Fibroblast of skin of scalp (primary cell): Measurements from ENCODE around the gene DYTN. TPM values are rescaled to one million over a fixed set of nuclear protein-coding genes. Genes with fewer than 3 reads are reported as not detected.
A peak's percentile ranks its signal among the peaks of the same experiment; 100 is the strongest.
"Not testable (repeated sequence)": the region's sequence is repeated elsewhere in the genome, so short reads cannot be mapped to it uniquely, and the experiment has no call there.

Source experiments
- DNase-seq: peaks from one replicate; pipeline ENCODE4 v3.0.0-alpha.2; 2013
- polyA plus RNA-seq, 2 experiments: library from polyadenylated mRNA; unstranded; fragments of 120-200 nt; gene quantifications; one replicate each; pipeline ENCODE4 v1.2.1, GENCODE V29; 2013; ENCODE audit not compliant: insufficient read length in 2 of 2

DYTN gene
- not detected for polyA plus RNA-seq (2013, experiment 1 of 2; ENCODE audit: insufficient read length)
- not detected for polyA plus RNA-seq (2013, experiment 2 of 2; ENCODE audit: insufficient read length)

- no peak for DNase-seq
Observed at GRCh38 chr2:206718296-206718695, at the start of gene DYTN. DYTN (minus strand) TSS chr2:206718396; CDS start chr2:206718279, 117 bp downstream.

DNA sequence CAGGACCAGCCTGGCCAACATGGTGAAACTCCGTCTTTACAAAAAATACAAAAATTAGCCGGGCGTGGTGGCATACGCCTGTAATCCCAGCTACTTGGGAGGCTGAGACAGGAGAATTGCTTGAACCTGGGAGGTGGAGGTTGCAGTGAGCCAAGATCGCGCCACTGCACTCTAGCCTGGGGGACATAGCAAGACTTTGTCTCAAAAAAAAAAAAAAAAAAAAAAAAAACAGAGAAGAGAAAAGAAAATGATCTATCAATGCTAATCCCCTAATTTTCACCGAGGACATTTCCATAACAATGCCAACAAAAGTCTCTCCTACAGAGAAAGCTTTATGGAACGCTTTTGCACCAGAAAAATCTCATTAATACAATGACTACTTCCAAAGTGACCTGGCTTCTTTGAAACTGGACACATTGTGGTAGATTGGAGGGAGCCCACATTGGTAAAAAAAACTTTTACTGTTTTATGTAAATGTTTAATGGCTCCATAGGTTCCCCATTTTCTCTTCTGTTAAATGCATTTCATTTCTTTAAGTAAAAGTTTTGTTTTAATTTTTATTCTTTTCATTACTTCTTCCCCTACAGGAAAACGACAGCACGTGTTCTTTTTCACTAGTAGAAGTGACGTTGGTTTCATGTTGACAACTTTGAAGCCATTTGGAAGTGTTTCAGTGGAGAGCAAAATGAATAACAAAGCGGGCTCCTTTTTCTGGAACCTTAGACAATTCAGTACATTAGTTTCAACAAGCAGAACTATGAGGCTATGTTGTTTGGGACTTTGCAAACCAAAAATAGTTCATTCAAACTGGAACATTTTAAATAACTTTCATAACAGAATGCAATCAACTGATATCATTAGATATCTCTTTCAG lies 48.1 kb upstream of the DYTN start:
- DNase-seq: no peak

DNA sequence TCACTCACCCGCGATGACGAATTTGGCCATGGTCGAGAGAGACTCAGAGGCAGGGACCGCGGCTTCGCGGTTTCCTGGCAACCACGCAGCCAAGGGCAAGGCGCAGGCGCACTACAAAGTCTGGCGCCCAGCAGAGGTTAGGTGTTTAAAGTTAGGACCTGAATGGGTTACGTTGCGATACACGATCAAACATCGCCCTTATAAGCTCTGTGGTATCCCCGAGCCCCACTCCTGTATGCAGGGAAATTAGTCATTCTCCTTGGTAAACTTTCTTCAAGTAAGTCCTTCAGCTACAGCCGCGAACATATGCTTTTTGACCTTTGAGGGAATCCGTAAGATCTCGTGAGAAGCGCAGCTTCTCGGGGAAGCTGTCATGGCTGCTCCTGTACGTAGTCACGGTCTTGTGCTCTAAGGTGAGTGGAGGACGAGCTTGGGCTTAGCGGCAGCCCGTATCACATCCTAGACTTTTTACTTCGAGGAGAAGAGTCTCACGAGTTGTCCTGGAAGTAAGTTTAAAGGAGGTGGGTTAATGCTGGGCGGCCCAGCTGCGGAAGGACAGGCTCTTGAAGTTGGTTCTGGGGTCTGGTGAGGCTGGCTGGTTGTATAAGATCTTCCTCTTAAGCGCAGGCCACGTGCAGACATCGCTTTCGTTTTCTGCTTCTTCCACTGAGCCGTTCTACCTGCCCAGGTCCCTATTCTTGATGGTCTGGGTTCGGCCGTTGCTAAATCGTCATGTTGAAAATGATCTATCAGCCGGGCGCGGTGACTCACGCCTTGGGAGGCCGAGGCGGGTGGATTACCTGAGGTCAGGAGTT lies 47.3 kb upstream of the DYTN start, which contains the start of the genes FASTKD2 and MDH1B:
Gene FASTKD2 (plus strand): TSS at position 365 of the 815 bp plus-strand sequence. CDS start 1,088 bp downstream, outside the sequence.
Gene MDH1B (minus strand): TSS at position 87 of the 815 bp plus-strand sequence. CDS start 57 bp downstream, at position 30.
- DNase-seq: peak; percentile 94

GRCh38 chr2:206764673-206765241 lies 46.6 kb upstream of the DYTN start:
- DNase-seq: no peak

- no peak for DNase-seq
Observed at GRCh38 chr2:206756816-206757215, 38.6 kb upstream of the DYTN start.

- DNase-seq: no peak
Observed at GRCh38 chr2:206740800-206741199, 22.6 kb upstream of the DYTN start.

GRCh38 chr2:206739271-206739670 lies 21.1 kb upstream of the DYTN start:
- DNase-seq: peak; percentile 1

- DNase-seq: no peak
Observed at GRCh38 chr2:206736935-206737334, 18.7 kb upstream of the DYTN start.

DNA sequence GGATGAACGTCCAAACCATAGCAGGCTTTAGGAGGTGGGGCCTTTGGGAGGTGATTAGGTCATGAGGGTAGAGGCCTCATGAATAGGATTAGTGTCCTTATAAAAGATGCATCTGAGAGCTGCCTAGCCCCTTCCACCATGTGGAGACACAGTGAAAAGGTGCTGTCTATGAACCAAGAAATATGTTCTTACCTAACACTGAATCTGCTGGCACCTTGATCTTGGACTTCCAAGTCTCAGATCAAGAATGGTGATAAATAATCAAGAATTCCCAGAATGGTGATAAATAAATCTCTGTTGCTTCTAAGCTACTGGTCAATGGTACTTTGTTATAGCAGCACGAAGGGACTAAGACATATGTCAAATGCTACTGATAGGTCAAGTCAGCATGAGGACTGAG lies 15.1 kb upstream of the DYTN start:
- DNase-seq: no peak

DNA sequence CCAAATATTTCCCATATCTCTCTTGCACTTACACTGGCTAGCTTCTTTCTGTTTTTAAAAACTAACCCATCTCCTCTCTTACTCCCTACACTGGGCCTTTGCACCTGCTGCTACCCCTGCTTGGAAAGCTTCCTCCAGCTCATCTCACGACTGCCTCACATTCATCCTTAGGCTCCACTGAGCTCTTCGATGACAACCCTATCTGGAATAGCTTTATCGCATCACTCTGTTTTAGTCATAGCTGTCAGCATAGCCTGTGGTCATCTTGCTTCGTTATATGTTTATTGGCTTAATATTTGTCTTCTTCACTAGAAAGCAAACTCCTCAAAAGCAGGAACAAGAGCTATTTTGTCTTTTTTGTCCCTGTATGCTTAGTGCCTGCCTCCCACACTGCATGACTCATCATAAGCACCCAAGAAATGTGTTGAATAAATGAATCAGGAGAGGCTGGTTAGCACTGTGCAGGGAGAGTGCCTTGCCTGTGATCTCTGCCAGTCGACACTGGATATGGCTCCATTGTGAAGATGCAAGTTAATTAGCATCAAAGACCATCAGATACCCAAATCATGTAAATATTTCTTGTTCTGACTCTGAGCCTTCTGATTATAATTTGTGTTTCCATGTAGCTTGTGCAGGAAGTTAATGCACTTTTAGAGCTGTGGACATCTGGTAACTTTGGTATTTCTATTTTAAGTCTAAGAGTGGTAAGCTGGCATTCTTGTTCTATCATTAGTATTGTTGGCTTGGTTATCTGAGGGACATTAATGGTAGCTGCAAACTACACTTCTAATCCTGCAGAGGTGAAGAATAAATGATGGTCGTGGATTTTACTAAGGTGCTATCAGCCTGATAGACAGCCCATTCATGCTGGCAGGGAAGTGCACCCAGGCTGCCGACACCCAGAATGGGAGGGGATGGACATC lies 10.3 kb upstream of the DYTN start:
- no peak for DNase-seq

GRCh38 chr2:206727287-206727686 lies 9.1 kb upstream of the DYTN start:
- DNase-seq: no peak

- DNase-seq: no peak
Observed at GRCh38 chr2:206723288-206723687, 5.1 kb upstream of the DYTN start.

GRCh38 chr2:206721256-206721920 lies 3.2 kb upstream of the DYTN start:
- no peak for DNase-seq

DNA sequence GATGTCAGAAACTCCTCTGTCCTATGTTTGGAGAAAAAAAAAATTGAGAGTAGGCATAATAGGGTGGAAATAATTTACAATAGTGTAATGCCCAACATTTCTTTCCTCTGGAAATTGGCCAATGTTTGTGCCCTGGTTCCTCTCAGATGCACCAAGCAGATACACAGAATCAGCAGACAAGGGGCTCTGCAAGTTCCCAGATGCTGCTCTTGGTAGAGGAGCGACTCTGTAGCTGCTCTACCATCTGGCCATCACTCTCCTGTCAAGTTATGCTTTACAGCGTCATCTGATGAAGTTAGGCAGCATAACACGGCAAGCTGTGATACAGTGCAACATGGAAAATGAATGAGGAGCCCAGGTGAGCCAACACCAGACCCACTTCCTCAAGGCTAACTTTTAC lies 1.6 kb downstream of the DYTN start:
- no peak for DNase-seq

GRCh38 chr2:206715183-206715582 lies 3.0 kb downstream of the DYTN start:
- DNase-seq: not testable (repeated sequence)

DNA sequence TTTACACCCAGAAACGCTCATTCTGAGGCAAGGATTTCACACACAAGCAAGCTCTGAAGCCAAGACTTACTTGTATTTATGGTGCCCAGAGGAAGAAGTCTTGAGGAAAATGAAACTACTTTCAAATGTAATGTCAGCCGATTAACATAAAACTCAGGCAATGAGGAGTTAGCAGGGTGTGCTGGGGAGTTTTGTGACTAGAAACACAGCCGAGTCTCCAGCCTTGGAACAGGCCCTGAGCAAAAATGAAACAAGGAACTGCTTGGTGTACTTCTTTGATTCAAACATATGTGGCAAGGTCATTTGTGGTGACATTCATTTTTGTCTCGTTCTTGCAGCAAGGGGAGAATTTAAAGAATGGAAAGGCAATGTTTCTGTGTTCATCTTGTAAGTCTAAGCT lies 4.5 kb downstream of the DYTN start:
- no peak for DNase-seq

- DNase-seq: no peak
Observed at GRCh38 chr2:206708286-206708685, 9.9 kb downstream of the DYTN start.

DNA sequence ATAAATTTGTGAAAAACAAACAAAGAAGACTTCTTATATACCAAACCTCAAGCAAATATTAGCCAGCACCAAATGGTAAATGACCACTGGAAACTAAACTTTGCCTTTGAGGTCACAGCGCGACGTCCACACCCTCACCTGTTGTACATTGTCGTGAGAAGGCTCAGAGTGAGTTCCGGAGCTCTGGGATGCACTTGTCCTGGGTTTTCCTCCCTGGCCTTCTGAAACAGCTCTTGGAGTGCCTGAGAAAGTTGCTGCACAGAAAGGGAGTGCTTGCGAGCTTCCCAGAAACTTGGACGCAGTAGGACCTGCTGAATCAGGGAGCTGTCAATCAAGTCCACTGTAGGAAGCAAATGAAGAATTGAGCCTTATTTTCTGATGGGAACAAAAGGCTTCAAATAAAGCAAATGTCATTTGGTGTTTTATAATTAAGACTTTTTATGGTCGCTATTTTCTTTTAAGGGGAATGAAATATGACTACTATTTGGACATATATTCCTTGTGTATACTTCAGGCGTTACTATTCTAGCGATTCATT lies 11.0 kb downstream of the DYTN start:
- no peak for DNase-seq

DNA sequence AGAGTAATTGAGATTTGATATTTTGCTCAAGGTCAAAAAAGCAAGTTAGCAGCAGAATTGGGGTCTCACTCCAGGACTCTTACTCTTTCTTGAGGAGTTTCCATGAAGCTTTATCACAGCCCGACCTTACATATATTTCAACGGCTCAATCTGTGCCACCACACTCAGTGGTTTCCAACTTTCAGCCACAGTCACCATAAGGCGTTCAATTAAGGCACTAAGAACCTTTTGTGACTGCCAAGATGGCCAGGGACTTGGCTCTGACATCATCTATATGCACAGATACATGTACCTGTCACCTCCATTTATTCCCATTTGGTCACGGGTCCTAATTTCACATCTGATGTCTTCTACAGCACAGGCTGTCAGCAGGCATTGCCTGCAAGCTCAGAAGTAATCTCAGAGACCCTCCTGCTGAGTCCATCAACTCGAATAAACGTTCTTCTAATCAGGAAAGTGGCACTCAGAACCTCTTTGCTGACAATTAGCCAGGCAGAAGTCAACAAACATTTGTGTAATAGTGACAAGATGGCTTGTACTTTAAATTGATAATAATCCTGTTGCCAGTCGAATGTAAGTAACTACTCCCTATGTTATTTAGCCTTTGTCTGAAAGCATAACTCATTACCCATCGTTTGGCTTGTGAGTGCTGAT lies 16.1 kb downstream of the DYTN start:
- no peak for DNase-seq

- DNase-seq: no peak
Observed at GRCh38 chr2:206700156-206700555, 18.0 kb downstream of the DYTN start.
